Cardiac fibroblast (primary cell): ENCODE data around the gene NHERF1.

Experiments used
- DNase-seq, 2 donors: peaks; one replicate each; pipeline versions ENCODE4 v3.0.0 to v3.0.0-alpha.2; 2010; ENCODE audit warnings: low read depth in 2 of 2
- H3K4me3 ChIP-seq, 2 donors: replicated peaks in 1 of 2; 1 replicate in 1 of 2; 2 replicates in 1 of 2; pipeline ENCODE4 v1.5.1; 2011; ENCODE audit warnings: low read depth in 2 of 2, low read length in 2 of 2, mild to moderate bottlenecking in 2 of 2, moderate library complexity in 1 of 2
- CTCF ChIP-seq: IDR thresholded peaks from one replicate; pipeline ENCODE4 v1.5.1; 2011; ENCODE audit warnings: low read depth, mild to moderate bottlenecking, low read length, inconsistent platforms

Gene NHERF1

GRCh38 chr17:74748279-74748528, 224 bp upstream of the NHERF1 start:
- TF ChIP-seq CTCF = no peak
- no peak for DNase-seq
- peak overlapping the region; percentile 43 to 57 for H3K4me3 ChIP-seq

GRCh38 chr17:74749279-74750038, 1.0 kb downstream of the NHERF1 start:
- H3K4me3 ChIP-seq = peak overlapping the region; percentile 77 to 78
- TF ChIP-seq CTCF = no peak
- no peak for DNase-seq

- H3K4me3 ChIP-seq = peak overlapping the region; percentile 77 to 78
- no peak for DNase-seq
- no peak for TF ChIP-seq CTCF
These were observed 1.6 kb downstream of the NHERF1 start for GRCh38 chr17:74750039-74750326.

- H3K4me3 ChIP-seq = peak overlapping the region in 1 of 2 donors; percentile 77
- TF ChIP-seq CTCF = no peak
- no peak for DNase-seq
These were observed 2.1 kb downstream of the NHERF1 start for GRCh38 chr17:74750327-74751069.

GRCh38 chr17:74752415-74752814, 4.0 kb downstream of the NHERF1 start:
- no peak for DNase-seq
- H3K4me3 ChIP-seq = no peak overlapping the region
- no peak for TF ChIP-seq CTCF

GRCh38 chr17:74752822-74753401, 4.5 kb downstream of the NHERF1 start:
- no peak overlapping the region for H3K4me3 ChIP-seq
- TF ChIP-seq CTCF = no peak
- no peak for DNase-seq
